Mucosa of stomach (tissue), 1 donor: ENCODE data around the gene NKG7.

Experiments
- H3K27me3 ChIP-seq: one replicate; pipeline ENCODE4 v1.7.0; 2013; ENCODE audit warnings: mild to moderate bottlenecking, low read length; ENCODE audit not compliant: control insufficient read depth, insufficient read depth
- H3K36me3 ChIP-seq: one replicate; pipeline ENCODE4 v1.7.0; 2013; ENCODE audit warnings: low read length; ENCODE audit not compliant: control insufficient read depth, insufficient read depth
- H3K4me1 ChIP-seq: one replicate; pipeline ENCODE4 v1.7.0; 2013; ENCODE audit warnings: mild to moderate bottlenecking, low read length; ENCODE audit not compliant: control insufficient read depth, insufficient read depth
- H3K4me3 ChIP-seq: one replicate; pipeline ENCODE4 v1.7.0; 2013; ENCODE audit warnings: low read length
- H3K9ac ChIP-seq: one replicate; pipeline ENCODE4 v1.7.0; 2013; ENCODE audit warnings: mild to moderate bottlenecking, low read length, moderate library complexity
- H3K9me3 ChIP-seq: one replicate; pipeline ENCODE4 v1.7.0; 2013; ENCODE audit warnings: mild to moderate bottlenecking, low read length, moderate library complexity; ENCODE audit not compliant: control insufficient read depth
- donor health status: Pancreatic carcinoma.

NKG7 gene

DNA sequence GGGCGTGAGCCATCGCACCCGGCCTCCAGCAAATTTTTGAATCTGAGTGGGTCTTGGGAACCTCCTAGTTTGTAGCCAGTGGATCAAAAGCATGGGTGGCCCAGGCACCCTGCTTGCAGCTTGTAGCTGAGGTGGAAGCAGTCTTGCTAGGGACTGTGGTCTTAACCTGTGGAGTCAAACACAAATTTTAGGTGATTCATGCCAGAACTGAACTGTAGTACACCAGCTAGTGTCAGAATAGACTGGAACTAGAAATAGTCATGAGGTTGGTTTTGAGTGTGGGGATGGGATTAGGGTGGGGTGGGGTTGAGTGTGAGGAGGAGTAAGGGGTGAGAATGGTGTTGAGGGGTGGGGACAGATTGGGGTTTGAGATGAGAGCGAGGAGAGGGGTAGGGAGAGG, 9.6 kb upstream of the NKG7 start:
- H3K36me3 ChIP-seq, result no peaks in the 10 kb centered on the region
- no peaks in the 10 kb centered on the region for H3K9me3 ChIP-seq
- no peak overlapping the region for H3K9ac ChIP-seq
- no peaks in the 10 kb centered on the region for H3K27me3 ChIP-seq
- no peak overlapping the region for H3K4me3 ChIP-seq
- H3K4me1 ChIP-seq, result no peaks in the 10 kb centered on the region

GRCh38 chr19:51380379-51380778, 7.9 kb upstream of the NKG7 start:
- H3K4me3 ChIP-seq, result no peak overlapping the region
- H3K9me3 ChIP-seq, result no peaks in the 10 kb centered on the region
- no peaks in the 10 kb centered on the region for H3K27me3 ChIP-seq
- H3K9ac ChIP-seq, result no peak overlapping the region
- H3K4me1 ChIP-seq, result no peaks in the 10 kb centered on the region
- H3K36me3 ChIP-seq, result no peaks in the 10 kb centered on the region

DNA sequence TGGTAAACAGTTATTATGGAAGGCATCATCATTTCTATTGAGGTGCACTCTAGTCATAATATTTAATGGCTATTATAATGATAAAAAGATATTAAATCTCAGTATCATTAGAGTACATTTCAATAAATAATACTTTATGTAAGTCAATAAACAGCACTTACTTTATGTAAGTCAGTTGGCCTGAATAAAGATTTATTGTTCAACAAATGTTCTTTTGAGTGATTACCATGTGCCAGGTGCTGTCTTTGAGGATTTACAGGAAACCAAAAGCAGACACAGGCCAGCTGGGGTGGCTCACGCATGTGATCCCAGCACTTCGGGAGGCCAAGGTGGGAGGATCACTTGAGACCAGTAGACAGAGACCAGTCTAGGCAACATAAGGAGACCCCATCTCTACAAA, 5.0 kb upstream of the NKG7 start:
- no peaks in the 10 kb centered on the region for H3K4me1 ChIP-seq
- no peak overlapping the region for H3K4me3 ChIP-seq
- no peaks in the 10 kb centered on the region for H3K9me3 ChIP-seq
- no peaks in the 10 kb centered on the region for H3K36me3 ChIP-seq
- H3K9ac ChIP-seq, result no peak overlapping the region
- H3K27me3 ChIP-seq, result no peaks in the 10 kb centered on the region

GRCh38 chr19:51375504-51376221, 3.2 kb upstream of the NKG7 start:
- H3K9me3 ChIP-seq, result no peaks in the 10 kb centered on the region
- H3K4me1 ChIP-seq, result no peaks in the 10 kb centered on the region
- no peaks in the 10 kb centered on the region for H3K27me3 ChIP-seq

GRCh38 chr19:51372021-51372648, 319 bp downstream of the NKG7 start:
- Histone ChIP-seq H3K4me3 (no peak overlapping the region), H3K9me3 (no peaks in the 10 kb centered on the region), H3K9ac (no peak overlapping the region), H3K4me1 (peaks cover 7% of the 10 kb centered on the region), H3K27me3 (no peaks in the 10 kb centered on the region), H3K36me3 (no peaks in the 10 kb centered on the region)

More at GRCh38 chr19:51375504-51376221, 3.2 kb upstream of the NKG7 start:
- no peaks in the 10 kb centered on the region for H3K36me3 ChIP-seq
- H3K9ac ChIP-seq, result no peak overlapping the region
- no peak overlapping the region for H3K4me3 ChIP-seq

- H3K9ac ChIP-seq, result no peak overlapping the region
- no peaks in the 10 kb centered on the region for H3K9me3 ChIP-seq
- peaks cover 13% of the 10 kb centered on the region for H3K4me1 ChIP-seq
- no peaks in the 10 kb centered on the region for H3K36me3 ChIP-seq
- H3K27me3 ChIP-seq, result no peaks in the 10 kb centered on the region
- H3K4me3 ChIP-seq, result no peak overlapping the region
Observed at GRCh38 chr19:51371186-51371690, 1.2 kb downstream of the NKG7 start.

DNA sequence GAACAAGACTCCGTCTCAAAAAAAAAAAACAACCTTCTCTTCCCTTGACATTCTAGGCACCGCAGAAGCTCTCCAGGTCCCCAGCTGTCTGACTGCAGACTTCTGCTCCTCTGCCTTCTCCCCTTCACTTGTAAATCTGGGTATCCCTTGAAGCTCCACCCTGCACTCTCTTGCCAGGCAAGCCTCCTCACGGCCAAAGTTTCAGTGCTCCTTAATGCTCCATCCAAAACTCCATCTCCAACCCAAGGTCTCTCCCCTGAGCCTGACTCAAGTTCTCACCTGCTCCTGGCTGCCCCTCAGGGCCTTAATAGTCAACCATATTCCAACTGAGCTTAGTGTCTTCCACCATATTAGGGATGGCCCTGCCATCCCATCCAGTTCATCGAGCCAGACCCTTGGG, 2.2 kb downstream of the NKG7 start:
- peaks cover 13% of the 10 kb centered on the region for H3K4me1 ChIP-seq
- H3K9me3 ChIP-seq, result no peaks in the 10 kb centered on the region
- no peak overlapping the region for H3K9ac ChIP-seq
- no peaks in the 10 kb centered on the region for H3K36me3 ChIP-seq
- no peak overlapping the region for H3K4me3 ChIP-seq
- no peaks in the 10 kb centered on the region for H3K27me3 ChIP-seq

DNA sequence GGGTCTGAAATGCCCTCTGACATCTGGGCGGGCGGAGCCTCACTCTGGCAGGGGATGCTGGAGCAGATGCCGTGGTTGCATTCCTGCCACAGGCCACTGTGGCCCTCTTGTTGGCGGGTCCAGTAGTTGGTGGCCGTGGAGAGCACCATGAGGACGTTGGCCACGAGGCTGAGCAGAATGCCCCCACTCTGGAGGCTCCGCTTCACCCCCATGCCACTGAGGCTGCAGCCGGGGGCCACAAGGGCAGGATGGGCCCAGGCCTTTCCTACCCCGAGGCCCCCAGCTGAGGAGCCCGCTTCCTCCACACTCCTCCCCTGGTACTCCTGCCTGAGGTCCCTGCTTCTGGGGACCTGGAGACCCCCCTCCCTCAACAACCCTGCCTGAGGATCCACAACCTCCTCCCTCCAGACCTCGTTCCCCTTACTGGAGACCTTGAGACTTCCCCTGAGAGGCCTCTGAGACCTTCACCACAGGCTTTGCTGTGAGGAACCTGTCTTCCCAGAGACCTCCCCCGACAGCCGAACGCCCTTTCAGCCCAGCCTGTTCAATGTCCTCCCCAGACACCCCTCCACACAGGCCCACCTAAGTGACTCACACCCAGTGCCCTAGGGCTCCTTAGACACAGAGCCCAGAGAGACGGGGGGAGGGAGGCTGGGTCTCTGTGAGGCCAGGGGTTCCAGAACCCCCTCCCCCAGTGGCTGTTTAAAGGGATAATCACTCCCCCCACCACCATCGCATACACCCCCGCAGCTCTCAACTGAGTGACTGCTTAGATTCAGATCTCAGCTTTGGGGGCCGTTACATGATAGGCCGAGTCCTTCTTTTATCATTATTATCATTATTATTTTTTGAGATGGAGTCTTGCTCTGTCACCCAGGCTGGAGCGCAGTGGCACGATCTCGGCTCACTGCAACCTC, 3.8 kb downstream of the NKG7 start, which contains the start of gene CLDND2:
TSS of gene CLDND2 (minus strand) at position 638 of the 917 bp plus-strand sequence. CDS start at position 212, 426 bp downstream.
- H3K4me3 ChIP-seq, result peak within 1 kb of the TSS; percentile 95
- no peaks in the 10 kb centered on the region for H3K36me3 ChIP-seq
- no peaks in the 10 kb centered on the region for H3K9me3 ChIP-seq
- H3K9ac ChIP-seq, result peak within 1 kb of the TSS; percentile 64
- H3K4me1 ChIP-seq, result peaks cover 25% of the 10 kb centered on the region
- no peaks in the 10 kb centered on the region for H3K27me3 ChIP-seq

DNA sequence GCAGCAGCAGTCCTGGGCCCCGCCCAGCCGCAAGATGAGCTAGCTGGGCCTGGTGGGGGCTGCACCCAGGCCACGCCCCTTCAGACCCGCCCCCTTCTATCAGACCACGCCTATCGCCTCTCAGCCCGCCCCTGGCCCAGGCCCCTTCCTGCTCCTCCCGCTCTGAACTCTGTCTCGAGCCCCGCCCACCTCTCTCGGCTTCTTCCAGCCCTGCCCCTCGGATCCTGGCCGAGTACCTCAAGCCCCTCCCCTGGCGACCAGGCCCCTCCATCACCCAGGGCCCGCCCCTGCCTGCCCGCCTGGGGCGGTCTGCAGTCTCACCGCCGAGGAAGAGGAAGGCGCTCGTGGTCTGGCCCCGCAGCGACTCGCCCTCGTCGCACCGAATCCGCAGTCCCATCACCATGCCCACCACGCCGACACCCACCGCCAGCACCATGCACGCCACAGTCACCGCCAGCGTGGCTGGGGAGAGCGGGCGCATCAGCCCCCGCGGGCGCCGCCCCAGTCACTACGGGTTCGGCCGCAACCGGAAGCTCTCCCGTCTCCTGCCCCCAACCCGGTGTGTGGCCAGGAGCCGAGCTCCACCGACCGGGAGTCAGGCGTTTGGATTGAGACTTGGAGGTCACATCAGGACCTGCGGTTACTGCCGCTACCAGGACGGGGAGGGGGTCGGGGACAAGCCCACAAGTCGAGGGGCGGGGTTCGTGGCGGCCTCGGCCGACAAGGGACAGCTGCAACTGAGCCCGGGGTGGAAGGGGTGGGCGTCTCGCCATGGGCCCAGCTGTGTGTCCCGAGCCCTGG, 4.7 kb downstream of the NKG7 start:
- peaks cover 33% of the 10 kb centered on the region for H3K4me1 ChIP-seq

GRCh38 chr19:51367255-51367564, 5.2 kb downstream of the NKG7 start:
- Histone ChIP-seq H3K9me3 (no peaks in the 10 kb centered on the region), H3K4me3 (peak overlapping the region; percentile 95), H3K4me1 (peaks cover 39% of the 10 kb centered on the region), H3K27me3 (no peaks in the 10 kb centered on the region), H3K36me3 (no peaks in the 10 kb centered on the region), H3K9ac (peak overlapping the region; percentile 91)

More for the DNA sequence above, 4.7 kb downstream of the NKG7 start:
- H3K4me3 ChIP-seq, result peak overlapping the region; percentile 95
- no peaks in the 10 kb centered on the region for H3K27me3 ChIP-seq
- no peaks in the 10 kb centered on the region for H3K9me3 ChIP-seq
- no peaks in the 10 kb centered on the region for H3K36me3 ChIP-seq
- H3K9ac ChIP-seq, result peak overlapping the region; percentile 91
